Measurements from ENCODE around the gene CNTNAP4.

The CNTNAP4 gene

DNA sequence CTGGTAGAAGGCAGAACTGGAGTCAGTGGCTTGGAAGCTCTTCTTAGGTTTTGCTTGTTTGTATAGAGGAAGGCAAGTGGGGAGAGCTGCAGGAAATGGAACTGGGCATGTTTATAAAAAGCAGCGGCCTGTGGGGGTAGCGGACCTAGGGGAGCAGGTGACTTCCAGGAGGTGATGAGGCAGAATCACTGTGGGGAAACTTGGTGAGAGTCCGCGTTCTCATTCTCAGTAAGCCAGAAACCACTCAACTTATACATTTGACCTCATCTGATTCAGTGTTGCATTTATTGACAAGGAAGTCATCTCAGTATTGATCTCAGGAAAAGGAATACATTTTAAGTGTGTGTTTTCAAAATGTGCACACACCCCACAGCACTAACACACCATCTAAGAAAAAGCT, 299.8 kb downstream of the CNTNAP4 start:
- FAIRE-seq (no peak), DNase-seq (ENCODE audit: insufficient read length, low spot score) (no peak)
- TF ChIP-seq, protein P1, sequence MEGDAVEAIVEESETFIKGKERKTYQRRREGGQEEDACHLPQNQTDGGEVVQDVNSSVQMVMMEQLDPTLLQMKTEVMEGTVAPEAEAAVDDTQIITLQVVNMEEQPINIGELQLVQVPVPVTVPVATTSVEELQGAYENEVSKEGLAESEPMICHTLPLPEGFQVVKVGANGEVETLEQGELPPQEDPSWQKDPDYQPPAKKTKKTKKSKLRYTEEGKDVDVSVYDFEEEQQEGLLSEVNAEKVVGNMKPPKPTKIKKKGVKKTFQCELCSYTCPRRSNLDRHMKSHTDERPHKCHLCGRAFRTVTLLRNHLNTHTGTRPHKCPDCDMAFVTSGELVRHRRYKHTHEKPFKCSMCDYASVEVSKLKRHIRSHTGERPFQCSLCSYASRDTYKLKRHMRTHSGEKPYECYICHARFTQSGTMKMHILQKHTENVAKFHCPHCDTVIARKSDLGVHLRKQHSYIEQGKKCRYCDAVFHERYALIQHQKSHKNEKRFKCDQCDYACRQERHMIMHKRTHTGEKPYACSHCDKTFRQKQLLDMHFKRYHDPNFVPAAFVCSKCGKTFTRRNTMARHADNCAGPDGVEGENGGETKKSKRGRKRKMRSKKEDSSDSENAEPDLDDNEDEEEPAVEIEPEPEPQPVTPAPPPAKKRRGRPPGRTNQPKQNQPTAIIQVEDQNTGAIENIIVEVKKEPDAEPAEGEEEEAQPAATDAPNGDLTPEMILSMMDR (IDR thresholded peaks at IDR 0.05; ENCODE audit: insufficient read depth, missing control alignments), result no peak

- TF ChIP-seq, protein P1 (IDR thresholded peaks at IDR 0.05; ENCODE audit: insufficient read depth, missing control alignments), result no peak
- no peak for FAIRE-seq
- no peak for DNase-seq (ENCODE audit: insufficient read length, low spot score)
These were observed 302.2 kb downstream of the CNTNAP4 start for GRCh38 chr16:76579277-76579922.

- DNase-seq (ENCODE audit: insufficient read length, low spot score), result no peak
- FAIRE-seq, result no peak
- TF ChIP-seq, protein P1 (IDR thresholded peaks at IDR 0.05; ENCODE audit: insufficient read depth, missing control alignments), result no peak
These were observed 306.3 kb downstream of the CNTNAP4 start for GRCh38 chr16:76583466-76583865.

GRCh38 chr16:76583945-76584344, 306.7 kb downstream of the CNTNAP4 start:
- no peak for DNase-seq (ENCODE audit: insufficient read length, low spot score)
- TF ChIP-seq, protein P1 (IDR thresholded peaks at IDR 0.05; ENCODE audit: insufficient read depth, missing control alignments), result no peak
- no peak for FAIRE-seq

DNA sequence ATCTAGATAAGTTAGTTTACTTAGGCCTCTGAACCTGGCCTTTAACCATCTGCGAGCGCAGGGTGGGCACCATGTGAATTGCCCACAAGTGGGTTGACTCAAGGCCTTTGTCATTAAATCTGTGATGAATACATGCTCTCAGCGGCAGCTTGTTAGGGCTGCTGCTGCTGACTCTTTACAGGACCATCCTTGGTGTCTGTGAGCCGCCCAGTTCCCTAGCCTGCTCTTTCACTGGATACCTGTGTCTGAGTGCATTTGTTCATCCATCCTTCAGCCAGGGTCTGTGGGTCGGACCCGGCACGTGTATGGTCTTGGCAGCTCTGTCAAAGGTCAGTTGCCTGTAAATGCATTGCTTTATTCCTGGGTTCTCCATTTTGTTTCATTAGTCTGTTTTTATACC, 321.3 kb downstream of the CNTNAP4 start:
- TF ChIP-seq, protein P1 (IDR thresholded peaks at IDR 0.05; ENCODE audit: insufficient read depth, missing control alignments), result no peak
- no peak for DNase-seq (ENCODE audit: insufficient read length, low spot score)
- no peak for FAIRE-seq

DNA sequence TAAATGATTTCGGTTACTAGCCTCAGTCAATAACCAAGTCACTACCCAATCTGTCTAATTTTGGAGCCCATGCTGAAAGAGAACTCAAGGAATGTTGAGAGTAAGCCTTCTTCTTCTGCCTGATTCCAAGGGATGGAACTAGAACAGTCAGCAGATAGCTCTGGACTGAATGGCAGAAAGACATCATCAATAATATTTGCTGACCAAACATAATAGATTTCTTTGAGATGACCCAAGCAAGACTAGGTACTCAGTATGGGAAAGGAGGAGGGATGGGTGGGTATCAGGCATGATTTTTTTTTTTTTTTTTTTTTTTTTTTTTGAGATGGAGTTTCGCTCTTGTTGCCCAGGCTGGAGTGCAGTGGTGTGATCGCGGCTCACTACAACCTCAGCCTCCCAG, 330.1 kb downstream of the CNTNAP4 start:
- no peak for DNase-seq (ENCODE audit: insufficient read length, low spot score)
- TF ChIP-seq, protein P1 (IDR thresholded peaks at IDR 0.05; ENCODE audit: insufficient read depth, missing control alignments), result no peak
- FAIRE-seq, result no peak

Measured in D721Med (cell line).